ENCODE measurements around the gene KIF6. TPM values are rescaled to one million over a fixed set of nuclear protein-coding genes. Genes with fewer than 3 reads are reported as not detected.

KIF6 gene
- total RNA-seq, 4 donors from 2014 or later, result under 0.01 to 0.34 (median 0.19) TPM; not detected in 1

DNA sequence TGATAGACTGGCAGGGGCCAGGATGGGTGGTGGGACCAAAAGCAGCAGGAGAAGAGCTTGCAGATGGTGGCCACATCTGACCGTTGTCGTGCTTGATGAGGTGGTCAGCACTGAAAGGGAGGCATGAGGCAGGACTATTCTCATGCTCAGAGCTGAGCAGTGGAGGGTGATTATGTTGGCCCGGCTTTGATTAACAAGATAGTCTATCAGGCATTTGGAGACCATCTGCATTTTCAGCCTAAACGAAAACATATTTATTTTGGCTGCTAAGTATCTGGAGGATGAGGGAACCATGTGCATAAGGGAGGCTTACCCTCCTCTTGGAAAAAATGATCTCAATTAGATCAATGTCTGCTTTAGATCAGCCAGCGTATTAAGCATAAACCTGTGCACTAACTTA is 261.1 kb downstream of the KIF6 start:
- no peak for TF ChIP-seq CTCF (IDR thresholded peaks at IDR 0.05; ENCODE audit: low read depth)

GRCh38 chr6:39453956-39454524 is 271.2 kb downstream of the KIF6 start:
- no peak for TF ChIP-seq CTCF (IDR thresholded peaks at IDR 0.05; ENCODE audit: low read depth)

GRCh38 chr6:39453241-39453640 is 272.0 kb downstream of the KIF6 start:
- no peak for TF ChIP-seq CTCF (IDR thresholded peaks at IDR 0.05; ENCODE audit: low read depth)

GRCh38 chr6:39452306-39453145 is 272.7 kb downstream of the KIF6 start:
- TF ChIP-seq CTCF (IDR thresholded peaks at IDR 0.05; ENCODE audit: low read depth), result no peak

DNA sequence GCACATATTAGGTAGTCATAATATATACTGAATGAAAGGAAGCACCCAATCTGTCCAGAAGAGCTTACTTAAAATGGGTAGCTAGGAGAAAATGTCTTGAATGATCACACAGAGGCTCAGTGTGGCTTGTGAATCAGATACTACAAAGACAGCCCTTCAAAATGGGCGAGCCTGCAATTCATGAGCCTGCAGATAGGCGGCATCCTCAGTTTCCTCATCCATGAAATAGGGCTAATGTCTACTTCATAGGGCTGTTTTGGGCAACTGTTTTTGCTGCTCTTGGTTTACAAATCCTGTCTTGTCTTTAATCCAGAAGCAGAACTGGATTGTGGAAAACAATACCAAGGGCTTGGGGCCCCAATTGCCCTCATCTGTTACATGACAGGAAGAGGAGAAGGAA is 273.4 kb downstream of the KIF6 start:
- no peak for TF ChIP-seq CTCF (IDR thresholded peaks at IDR 0.05; ENCODE audit: low read depth)

DNA sequence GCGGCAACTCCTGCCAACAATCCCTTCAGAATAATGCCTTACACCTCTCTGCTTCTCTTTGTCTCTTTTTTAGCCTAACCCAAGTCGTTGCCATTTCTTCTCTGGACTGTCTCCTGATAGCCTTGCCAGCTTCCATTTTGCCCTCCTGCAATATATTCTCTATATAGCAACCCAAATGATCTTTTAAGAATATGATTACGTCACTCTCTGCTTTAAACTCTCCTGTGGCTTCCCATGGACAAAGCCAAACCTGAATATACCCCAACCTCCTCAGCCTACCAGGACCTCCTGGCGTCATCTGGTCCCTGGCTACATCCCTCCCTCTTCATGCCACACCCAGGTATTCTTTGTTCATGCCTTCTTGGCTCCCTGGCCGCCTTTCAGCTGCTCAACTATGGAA is 276.2 kb downstream of the KIF6 start:
- TF ChIP-seq CTCF (IDR thresholded peaks at IDR 0.05; ENCODE audit: low read depth), result no peak

DNA sequence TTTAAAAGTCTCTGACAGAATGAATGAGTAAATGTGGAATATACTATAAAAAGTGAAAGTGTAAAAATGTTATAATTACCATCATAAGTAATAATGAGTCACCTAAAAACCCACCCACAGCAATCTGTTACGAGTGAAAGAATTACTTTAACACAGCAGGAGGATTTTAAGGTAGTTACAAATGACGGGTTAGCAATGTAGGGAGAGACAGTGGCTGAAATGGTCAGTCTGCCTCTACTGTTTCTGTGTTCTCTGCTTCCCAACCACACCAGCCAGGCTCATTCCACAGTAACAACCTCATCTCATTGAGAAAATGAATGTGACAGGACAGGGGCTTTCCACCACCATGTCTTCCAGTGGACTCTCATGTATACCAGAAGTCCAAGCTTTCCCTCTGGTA is 278.3 kb downstream of the KIF6 start:
- TF ChIP-seq CTCF (IDR thresholded peaks at IDR 0.05; ENCODE audit: low read depth), result no peak
